Suprapubic skin (tissue), 4 donors: ENCODE measurements around the gene SPOCK1. TPM values are rescaled to one million over a fixed set of nuclear protein-coding genes. Genes with fewer than 3 reads are reported as not detected.

ENCODE experiments used
- DNase-seq, 2 donors: peaks; one replicate each; pipeline ENCODE4 v3.0.0-alpha.2; 2019; ENCODE audit warnings: low spot score in 2 of 2
- H3K27ac ChIP-seq: fragments of 200-600 bp; sonication (generic); one replicate; pipeline ENCODE4 v1.5.1; 2019
- H3K27me3 ChIP-seq: fragments of 200-600 bp; sonication (generic); one replicate; pipeline ENCODE4 v1.5.1; 2019
- H3K36me3 ChIP-seq: fragments of 200-600 bp; sonication (generic); one replicate; pipeline ENCODE4 v1.5.1; 2019
- H3K4me1 ChIP-seq: fragments of 200-600 bp; sonication (generic); one replicate; pipeline ENCODE4 v1.5.1; 2019
- H3K4me3 ChIP-seq: fragments of 200-600 bp; sonication (generic); one replicate; pipeline ENCODE4 v1.5.1; 2019; ENCODE audit warnings: mild to moderate bottlenecking
- H3K9me3 ChIP-seq: fragments of 200-600 bp; sonication (generic); one replicate; pipeline ENCODE4 v1.5.1; 2019
- EP300 ChIP-seq: sonication (generic); formaldehyde crosslinking; IDR thresholded peaks from one replicate; pipeline ENCODE4 v1.6.1; 2017; ENCODE audit warnings: antibody characterized with exemption
- POLR2A ChIP-seq, 2 donors: fragments of 450-650 bp; IDR thresholded peaks; one replicate each; pipeline ENCODE4 v1.6.1; 2017; ENCODE audit warnings: antibody characterized with exemption in 2 of 2, mild to moderate bottlenecking in 2 of 2, moderate library complexity in 2 of 2
- POLR2AphosphoS5 ChIP-seq, 3 donors: sonication (generic); formaldehyde crosslinking; IDR thresholded peaks; one replicate each; pipeline ENCODE4 v1.6.1; 2017; ENCODE audit warnings: antibody characterized with exemption in 3 of 3
- WGBS: methylation state at CpG from one replicate; pipeline ENCODE4 v1.1.5; 2018; 5-methylcytosine and 5-hydroxymethylcytosine counted together
- total RNA-seq, 4 donors: library from RNA; depleted of rRNA; stranded (reverse); fragments of >200 nt; gene quantifications; one replicate each; pipeline ENCODE4 v1.1.0, GENCODE V29; 2016
- TF ChIP-seq, protein P1 (sequence below), 2 donors: fragments of 200-600 bp in 1 of 2; fragments of 450-650 bp in 1 of 2; sonication (generic) in 1 of 2; IDR thresholded peaks; one replicate each; pipeline ENCODE4 v1.5.1; 2016 to 2019; ENCODE audit warnings: antibody characterized with exemption in 2 of 2, mild to moderate bottlenecking in 1 of 2, moderate library complexity in 1 of 2

The SPOCK1 gene
- total RNA-seq, 4 donors from 2014 or later, result 3.9 to 11.6 (median 5.4) TPM

DNA sequence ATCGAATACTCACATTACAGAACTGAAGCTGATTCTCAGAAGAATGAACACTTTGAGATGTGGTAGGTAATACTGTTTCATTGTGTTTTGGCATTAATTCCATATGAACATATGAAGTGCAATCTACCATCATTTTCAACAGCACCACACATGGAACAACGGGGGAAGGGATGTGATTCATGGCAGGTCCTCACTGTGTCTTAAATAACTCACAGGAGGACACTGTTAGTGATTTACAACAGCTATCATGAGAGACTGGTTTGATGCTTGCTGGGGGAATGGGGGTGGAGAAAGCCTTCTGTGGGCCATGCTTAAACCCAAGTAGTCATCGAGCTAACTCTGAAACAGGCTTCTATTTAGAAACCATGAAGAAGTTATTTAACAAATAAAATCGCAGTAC is 232.9 kb downstream of the SPOCK1 start:
- Histone ChIP-seq H3K4me1 (peaks cover 5% of the 10 kb centered on the region), H3K4me3 (no peak overlapping the region), H3K9me3 (no peaks in the 10 kb centered on the region), H3K36me3 (no peaks in the 10 kb centered on the region), H3K27me3 (peaks cover 4% of the 10 kb centered on the region), H3K27ac (no peak overlapping the region)
- TF ChIP-seq POLR2A (IDR thresholded peaks at IDR 0.05) (no peak), POLR2AphosphoS5 (IDR thresholded peaks at IDR 0.05) (no peak), EP300 (no peak)
- TF ChIP-seq, protein P1, sequence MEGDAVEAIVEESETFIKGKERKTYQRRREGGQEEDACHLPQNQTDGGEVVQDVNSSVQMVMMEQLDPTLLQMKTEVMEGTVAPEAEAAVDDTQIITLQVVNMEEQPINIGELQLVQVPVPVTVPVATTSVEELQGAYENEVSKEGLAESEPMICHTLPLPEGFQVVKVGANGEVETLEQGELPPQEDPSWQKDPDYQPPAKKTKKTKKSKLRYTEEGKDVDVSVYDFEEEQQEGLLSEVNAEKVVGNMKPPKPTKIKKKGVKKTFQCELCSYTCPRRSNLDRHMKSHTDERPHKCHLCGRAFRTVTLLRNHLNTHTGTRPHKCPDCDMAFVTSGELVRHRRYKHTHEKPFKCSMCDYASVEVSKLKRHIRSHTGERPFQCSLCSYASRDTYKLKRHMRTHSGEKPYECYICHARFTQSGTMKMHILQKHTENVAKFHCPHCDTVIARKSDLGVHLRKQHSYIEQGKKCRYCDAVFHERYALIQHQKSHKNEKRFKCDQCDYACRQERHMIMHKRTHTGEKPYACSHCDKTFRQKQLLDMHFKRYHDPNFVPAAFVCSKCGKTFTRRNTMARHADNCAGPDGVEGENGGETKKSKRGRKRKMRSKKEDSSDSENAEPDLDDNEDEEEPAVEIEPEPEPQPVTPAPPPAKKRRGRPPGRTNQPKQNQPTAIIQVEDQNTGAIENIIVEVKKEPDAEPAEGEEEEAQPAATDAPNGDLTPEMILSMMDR (IDR thresholded peaks at IDR 0.05), result no peak
- 76% methylated on average over 4 of the region's 4 CpGs for WGBS
- DNase-seq, result no peak

DNA sequence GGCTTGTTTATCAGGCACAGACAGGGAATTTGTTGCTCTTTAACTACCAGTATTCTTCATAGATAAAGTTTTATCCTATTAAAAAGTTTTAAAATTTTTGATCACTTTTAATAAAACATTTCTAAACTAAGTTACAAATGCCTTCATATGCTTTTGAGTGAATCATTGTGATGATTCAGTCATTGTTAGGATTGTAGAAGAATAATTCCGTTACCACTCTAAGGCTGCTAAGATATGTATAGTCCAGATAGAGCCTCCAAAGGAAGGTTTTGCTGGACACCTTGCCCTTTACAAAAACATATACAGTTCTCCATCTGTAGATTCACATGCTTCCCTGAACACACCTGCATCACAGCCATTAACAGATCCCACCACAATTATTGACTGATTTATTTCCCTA is 233.7 kb downstream of the SPOCK1 start:
- 71% methylated on average over 1 of the region's 1 CpG for whole genome bisulfite sequencing
- no peak for DNase-seq
- TF ChIP-seq EP300 (no peak), POLR2AphosphoS5 (IDR thresholded peaks at IDR 0.05) (no peak), POLR2A (IDR thresholded peaks at IDR 0.05) (no peak)
- TF ChIP-seq, protein P1 (IDR thresholded peaks at IDR 0.05), result no peak
- no peaks in the 10 kb centered on the region for H3K9me3 ChIP-seq
- H3K36me3 ChIP-seq, result no peaks in the 10 kb centered on the region
- no peak overlapping the region for H3K27ac ChIP-seq
- peaks cover 5% of the 10 kb centered on the region for H3K4me1 ChIP-seq
- H3K27me3 ChIP-seq, result peaks cover 4% of the 10 kb centered on the region
- no peak overlapping the region for H3K4me3 ChIP-seq

DNA sequence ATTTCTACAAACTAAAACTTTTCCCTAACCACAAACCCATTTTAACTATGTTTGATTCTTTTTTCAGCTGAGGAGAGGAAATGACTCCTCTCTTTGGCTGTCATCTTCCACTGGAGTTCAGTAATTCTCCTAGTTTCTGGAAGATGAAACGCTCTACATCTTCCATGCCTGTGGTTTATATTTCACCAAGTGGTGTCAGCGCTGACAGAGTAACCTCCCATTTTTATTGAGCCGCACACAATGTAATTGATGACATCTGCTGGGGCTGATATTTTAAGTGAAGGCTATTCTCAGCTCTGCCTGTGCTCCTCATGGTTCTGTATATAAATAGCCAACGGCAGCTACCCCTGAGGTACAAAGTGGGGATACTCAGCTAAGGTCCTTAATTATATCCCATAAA is 234.6 kb downstream of the SPOCK1 start:
- H3K27me3 ChIP-seq, result peaks cover 4% of the 10 kb centered on the region
- peaks cover 5% of the 10 kb centered on the region for H3K4me1 ChIP-seq
- no peak for TF ChIP-seq POLR2A (IDR thresholded peaks at IDR 0.05)
- TF ChIP-seq, protein P1 (IDR thresholded peaks at IDR 0.05), result no peak
- no peak for TF ChIP-seq EP300
- no peak for TF ChIP-seq POLR2AphosphoS5 (IDR thresholded peaks at IDR 0.05)
- peak overlapping the region; percentile 75 for H3K27ac ChIP-seq
- H3K4me3 ChIP-seq, result no peak overlapping the region
- 56% methylated on average over 4 of the region's 4 CpGs for WGBS
- DNase-seq, result no peak
- H3K36me3 ChIP-seq, result no peaks in the 10 kb centered on the region
- no peaks in the 10 kb centered on the region for H3K9me3 ChIP-seq

DNA sequence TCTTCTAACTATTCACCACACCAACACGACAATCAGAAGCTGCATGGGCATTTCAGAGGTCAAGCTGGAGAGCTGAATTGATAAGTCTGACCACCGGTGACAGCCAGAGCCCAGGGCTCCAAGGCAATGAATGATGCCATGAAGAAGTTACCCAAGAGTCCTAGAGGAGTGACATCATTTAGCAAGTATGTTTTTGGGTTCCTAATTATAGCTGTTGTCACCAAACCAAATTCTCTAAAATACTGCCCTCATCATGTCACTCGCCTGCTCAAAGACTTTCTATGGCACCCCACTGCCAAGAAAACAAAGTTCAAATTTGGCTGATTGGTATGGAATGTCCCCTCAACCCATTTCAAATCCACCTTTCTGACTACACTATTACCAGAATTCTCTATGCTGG is 235.1 kb downstream of the SPOCK1 start:
- Histone ChIP-seq H3K9me3 (no peaks in the 10 kb centered on the region), H3K27ac (peak overlapping the region; percentile 75), H3K4me3 (no peak overlapping the region), H3K36me3 (no peaks in the 10 kb centered on the region), H3K27me3 (peaks cover 4% of the 10 kb centered on the region), H3K4me1 (peaks cover under 1% of the 10 kb centered on the region)
- no peak for DNase-seq
- TF ChIP-seq POLR2A (IDR thresholded peaks at IDR 0.05) (no peak), EP300 (no peak), POLR2AphosphoS5 (IDR thresholded peaks at IDR 0.05) (no peak)
- TF ChIP-seq, protein P1 (IDR thresholded peaks at IDR 0.05), result no peak
- 71% methylated on average over 3 of the region's 3 CpGs for WGBS

DNA sequence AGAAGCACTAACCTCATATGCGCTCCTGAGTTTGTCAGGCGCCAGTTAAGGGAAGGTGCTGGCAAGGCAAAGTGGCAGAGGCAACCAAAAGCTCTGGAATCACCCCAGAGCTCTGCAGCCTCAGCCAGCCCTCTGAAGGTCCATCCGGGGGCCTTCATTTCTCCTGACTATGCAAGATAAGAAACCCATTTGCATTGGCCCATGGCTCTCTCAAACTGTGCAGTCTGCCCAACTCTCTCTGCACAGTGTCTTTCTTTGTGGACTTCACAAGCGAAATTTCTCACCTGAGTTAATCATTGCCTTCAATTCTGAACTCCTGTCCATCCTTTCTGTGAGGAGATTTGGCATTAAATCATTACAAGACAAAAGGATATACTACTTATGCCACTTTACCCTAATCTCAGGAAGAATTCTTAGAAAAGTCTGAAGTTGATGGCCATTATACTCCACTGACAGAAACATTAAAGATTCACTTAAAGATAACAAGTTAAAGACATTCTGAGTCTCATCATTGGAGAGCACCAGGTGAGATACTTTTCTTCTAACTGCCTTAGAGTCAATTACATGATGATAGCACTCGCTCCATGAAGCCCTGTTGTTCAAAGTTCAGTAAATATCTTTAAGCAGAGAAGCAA is 235.6 kb downstream of the SPOCK1 start:
- DNase-seq, result no peak
- 94% methylated on average over 5 of the region's 5 CpGs for WGBS
- Histone ChIP-seq H3K27ac (no peak overlapping the region), H3K36me3 (no peaks in the 10 kb centered on the region), H3K9me3 (no peaks in the 10 kb centered on the region), H3K4me1 (no peaks in the 10 kb centered on the region), H3K27me3 (peaks cover 4% of the 10 kb centered on the region), H3K4me3 (no peak overlapping the region)
- no peak for TF ChIP-seq EP300
- TF ChIP-seq, protein P1 (IDR thresholded peaks at IDR 0.05), result no peak
- TF ChIP-seq POLR2AphosphoS5 (IDR thresholded peaks at IDR 0.05), result no peak
- TF ChIP-seq POLR2A (IDR thresholded peaks at IDR 0.05), result no peak
